Osteocyte (in vitro differentiated cells): ENCODE data around the gene SDCBP2. TPM values are rescaled to one million over a fixed set of nuclear protein-coding genes. Genes with fewer than 3 reads are reported as not detected.

Experiments used
- DNase-seq: peaks from one replicate; pipeline ENCODE4 v3.0.0; 2021; ENCODE audit warnings: mixed read lengths; ENCODE audit not compliant: unreplicated experiment; ENCODE audit errors: extremely low spot score
- H3K27ac Mint-ChIP-seq: one replicate; pipeline ENCODE4 v1.8.0; 2021; ENCODE audit warnings: mild to moderate bottlenecking, mixed read lengths; ENCODE audit not compliant: unreplicated experiment
- H3K27me3 Mint-ChIP-seq: one replicate; pipeline ENCODE4 v1.8.0; 2021; ENCODE audit warnings: mixed read lengths; ENCODE audit not compliant: unreplicated experiment
- H3K36me3 Mint-ChIP-seq: one replicate; pipeline ENCODE4 v1.8.0; 2021; ENCODE audit warnings: mixed read lengths; ENCODE audit not compliant: unreplicated experiment
- H3K4me1 Mint-ChIP-seq: one replicate; pipeline ENCODE4 v1.8.0; 2021; ENCODE audit warnings: mixed read lengths; ENCODE audit not compliant: unreplicated experiment
- H3K4me3 Mint-ChIP-seq: one replicate; pipeline ENCODE4 v1.8.0; 2021; ENCODE audit warnings: mild to moderate bottlenecking, moderate library complexity, mixed read lengths; ENCODE audit not compliant: unreplicated experiment
- H3K9me3 Mint-ChIP-seq: one replicate; pipeline ENCODE4 v1.8.0; 2021; ENCODE audit warnings: mixed read lengths; ENCODE audit not compliant: unreplicated experiment
- total RNA-seq: library from RNA; stranded (reverse); gene quantifications from 2 replicates; pipeline ENCODE4 v1.2.1, GENCODE V29; 2021
- TF ChIP-seq, protein P1 (sequence below): fragments of 200-600 bp; sonication (generic); IDR thresholded peaks from 2 replicates; pipeline ENCODE4 v1.5.0; 2021; ENCODE audit warnings: antibody characterized with exemption, mild to moderate bottlenecking, moderate library complexity

The SDCBP2 gene
- total RNA-seq, 1 donor from 2014 or later: 0.97 TPM

DNA sequence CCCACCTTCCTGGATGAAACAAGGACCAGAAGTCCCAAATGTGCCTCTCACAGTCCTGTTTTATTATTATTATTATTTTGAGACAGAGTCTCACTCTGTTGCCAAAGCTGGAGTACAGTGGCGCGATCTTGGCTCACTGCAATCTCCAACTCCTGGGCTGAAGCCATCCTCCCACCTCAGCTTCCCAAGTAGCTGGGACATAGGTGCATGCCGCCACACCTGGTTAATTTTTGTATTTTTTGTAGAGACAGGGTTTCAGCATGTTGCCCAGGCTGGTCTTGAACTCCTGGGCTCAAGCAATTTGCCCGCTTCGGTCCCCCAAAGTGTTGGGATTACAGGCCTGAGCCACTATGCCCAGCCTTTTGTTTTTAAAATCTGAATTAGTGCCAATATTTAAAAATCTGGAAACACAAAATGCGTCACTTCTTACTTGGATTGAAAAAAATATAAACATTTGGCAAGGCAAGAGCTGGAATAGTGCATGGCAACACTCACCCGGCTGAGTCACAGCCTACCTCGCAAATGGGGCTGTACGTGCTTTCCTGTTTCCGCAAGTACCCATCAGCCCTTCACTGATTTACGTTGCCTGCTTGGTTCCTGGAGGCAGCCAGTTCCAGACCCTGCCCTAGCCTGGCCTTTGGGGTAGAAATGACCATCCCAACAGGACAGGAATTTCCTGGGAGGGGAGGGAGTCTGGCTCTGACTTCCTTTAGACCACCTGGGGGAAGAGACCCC is 6.3 kb downstream of the SDCBP2 start:
- Mint-ChIP-seq H3K27ac (no peak overlapping the region), H3K27me3 (no peaks in the 10 kb centered on the region), H3K9me3 (no peaks in the 10 kb centered on the region), H3K4me3 (no peak overlapping the region), H3K4me1 (peaks cover 2% of the 10 kb centered on the region), H3K36me3 (no peaks in the 10 kb centered on the region)
- DNase-seq: no peak
- TF ChIP-seq, protein P1, sequence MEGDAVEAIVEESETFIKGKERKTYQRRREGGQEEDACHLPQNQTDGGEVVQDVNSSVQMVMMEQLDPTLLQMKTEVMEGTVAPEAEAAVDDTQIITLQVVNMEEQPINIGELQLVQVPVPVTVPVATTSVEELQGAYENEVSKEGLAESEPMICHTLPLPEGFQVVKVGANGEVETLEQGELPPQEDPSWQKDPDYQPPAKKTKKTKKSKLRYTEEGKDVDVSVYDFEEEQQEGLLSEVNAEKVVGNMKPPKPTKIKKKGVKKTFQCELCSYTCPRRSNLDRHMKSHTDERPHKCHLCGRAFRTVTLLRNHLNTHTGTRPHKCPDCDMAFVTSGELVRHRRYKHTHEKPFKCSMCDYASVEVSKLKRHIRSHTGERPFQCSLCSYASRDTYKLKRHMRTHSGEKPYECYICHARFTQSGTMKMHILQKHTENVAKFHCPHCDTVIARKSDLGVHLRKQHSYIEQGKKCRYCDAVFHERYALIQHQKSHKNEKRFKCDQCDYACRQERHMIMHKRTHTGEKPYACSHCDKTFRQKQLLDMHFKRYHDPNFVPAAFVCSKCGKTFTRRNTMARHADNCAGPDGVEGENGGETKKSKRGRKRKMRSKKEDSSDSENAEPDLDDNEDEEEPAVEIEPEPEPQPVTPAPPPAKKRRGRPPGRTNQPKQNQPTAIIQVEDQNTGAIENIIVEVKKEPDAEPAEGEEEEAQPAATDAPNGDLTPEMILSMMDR: no peak

DNA sequence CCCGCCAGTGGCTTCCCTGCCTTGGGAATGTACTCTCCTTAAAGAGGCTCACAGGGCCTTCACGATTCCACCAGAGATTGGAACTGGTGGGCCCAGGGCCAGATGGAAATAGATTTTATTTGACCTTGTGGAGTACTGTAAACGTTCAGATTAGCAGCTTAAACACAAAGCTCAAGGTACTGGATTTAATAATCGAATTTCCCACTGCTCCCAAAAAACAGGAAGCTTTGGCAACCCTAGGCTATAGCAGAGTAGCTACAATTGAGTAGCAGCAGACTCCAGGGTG is 7.3 kb downstream of the SDCBP2 start:
- no peak for DNase-seq
- Mint-ChIP-seq H3K4me3 (no peak overlapping the region), H3K4me1 (no peaks in the 10 kb centered on the region), H3K9me3 (no peaks in the 10 kb centered on the region), H3K36me3 (no peaks in the 10 kb centered on the region), H3K27me3 (no peaks in the 10 kb centered on the region), H3K27ac (no peak overlapping the region)
- TF ChIP-seq, protein P1: no peak

DNA sequence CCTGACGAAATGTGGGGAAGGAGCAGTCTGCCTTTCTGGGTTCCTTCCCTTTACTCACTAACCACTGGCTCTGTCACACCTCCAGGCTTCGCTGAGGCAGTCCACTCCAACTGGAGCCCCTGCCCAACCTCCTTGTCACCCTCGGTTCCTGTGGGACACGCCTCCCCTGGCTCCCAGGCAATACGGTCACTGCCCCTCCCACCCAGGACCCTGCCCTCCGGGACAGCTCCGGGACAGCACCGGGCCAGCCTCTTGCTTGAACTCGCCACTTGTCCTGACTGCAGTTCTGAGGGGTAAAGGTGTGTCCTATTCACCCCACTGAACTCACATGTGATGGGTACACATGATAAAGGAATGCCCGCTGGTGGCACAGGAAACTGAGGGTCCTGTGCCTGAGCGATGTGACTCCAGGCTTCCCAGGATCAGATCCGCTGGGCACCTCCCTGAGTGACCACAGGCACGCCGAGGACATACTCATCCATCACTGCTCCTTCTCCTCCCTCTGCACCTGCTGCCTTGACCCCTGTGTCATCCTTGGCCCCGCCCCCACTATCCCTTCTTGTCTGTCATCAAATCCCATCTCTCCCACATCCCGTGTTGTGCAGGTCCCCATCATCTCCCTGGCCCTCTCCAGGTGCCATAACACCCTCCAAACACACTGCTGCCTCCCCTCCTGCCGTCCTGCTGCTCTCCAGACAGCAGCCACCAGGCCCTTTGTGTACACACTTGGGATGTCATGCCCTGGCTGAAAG is 7.9 kb downstream of the SDCBP2 start:
- Mint-ChIP-seq H3K9me3 (no peaks in the 10 kb centered on the region), H3K36me3 (no peaks in the 10 kb centered on the region), H3K4me3 (no peak overlapping the region), H3K4me1 (no peaks in the 10 kb centered on the region), H3K27me3 (no peaks in the 10 kb centered on the region), H3K27ac (no peak overlapping the region)
- DNase-seq: no peak
- TF ChIP-seq, protein P1: no peak

DNA sequence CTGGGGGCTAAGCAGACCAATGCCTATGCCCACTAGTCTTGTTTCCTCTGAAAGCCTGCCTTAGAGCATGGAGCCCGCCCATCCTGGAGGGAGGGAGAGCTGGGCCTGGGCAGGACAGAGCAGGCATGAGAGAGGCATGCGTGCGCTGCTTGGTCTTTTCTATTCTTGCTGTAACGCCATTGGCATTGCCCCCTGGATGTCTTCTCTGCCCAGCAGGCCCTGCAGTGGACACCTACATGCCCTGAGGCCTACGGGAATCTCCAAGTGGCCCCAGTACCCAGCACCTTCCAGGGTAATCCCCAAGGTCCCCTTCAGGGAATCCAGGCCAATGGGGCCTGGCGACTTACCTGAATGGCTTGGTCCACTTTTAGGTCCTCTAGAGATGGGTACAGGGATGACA is 8.9 kb downstream of the SDCBP2 start:
- H3K4me1 Mint-ChIP-seq: no peaks in the 10 kb centered on the region

DNA sequence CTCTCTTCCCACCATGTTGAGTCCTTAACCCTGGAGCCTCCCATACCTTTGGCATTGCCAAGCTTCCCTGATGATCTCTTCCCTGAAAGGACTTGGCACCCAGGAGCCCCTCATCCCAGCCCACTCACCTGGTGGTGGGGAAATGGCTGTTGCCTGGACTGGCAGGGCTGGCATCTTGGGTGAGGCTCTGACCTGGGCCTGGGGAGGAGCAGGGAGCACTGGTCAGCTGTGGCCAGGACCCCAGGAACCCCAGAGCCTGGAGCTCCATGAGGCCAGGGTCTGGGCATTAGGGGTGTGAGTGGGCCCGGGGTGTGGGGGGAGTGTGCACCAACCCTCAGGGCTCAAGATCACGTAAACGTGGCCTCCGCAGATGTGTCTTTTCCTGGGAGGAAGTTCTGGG is 9.5 kb downstream of the SDCBP2 start:
- TF ChIP-seq, protein P1: no peak
- Mint-ChIP-seq H3K4me3 (no peak overlapping the region), H3K27me3 (no peaks in the 10 kb centered on the region), H3K9me3 (no peaks in the 10 kb centered on the region), H3K27ac (no peak overlapping the region), H3K4me1 (no peaks in the 10 kb centered on the region), H3K36me3 (no peaks in the 10 kb centered on the region)
- DNase-seq: no peak

More for the DNA sequence above, 8.9 kb downstream of the SDCBP2 start:
- Mint-ChIP-seq H3K36me3 (no peaks in the 10 kb centered on the region), H3K27ac (no peak overlapping the region), H3K4me3 (no peak overlapping the region), H3K9me3 (no peaks in the 10 kb centered on the region), H3K27me3 (no peaks in the 10 kb centered on the region)
- DNase-seq: no peak
- TF ChIP-seq, protein P1: no peak
